Parathyroid adenoma (tissue), 2 donors: ENCODE measurements around the gene ZBTB1.
A peak's percentile ranks its signal among the peaks of the same experiment; 100 is the strongest.

ENCODE experiments used
- H2AFZ ChIP-seq: fragments of 300-600 bp; sonication (generic); one replicate; pipeline ENCODE4 v1.7.0; 2017; ENCODE audit warnings: antibody characterized with exemption, mild to moderate bottlenecking
- H3K27ac ChIP-seq: fragments of 300-600 bp; sonication (generic); one replicate; pipeline ENCODE4 v1.7.0; 2017
- H3K27me3 ChIP-seq: fragments of 300-600 bp; sonication (generic); one replicate; pipeline ENCODE4 v1.7.0; 2017; ENCODE audit warnings: low read length; ENCODE audit not compliant: control insufficient read depth, insufficient read depth
- H3K36me3 ChIP-seq: fragments of 300-600 bp; sonication (generic); one replicate; pipeline ENCODE4 v1.7.0; 2017; ENCODE audit warnings: low read length; ENCODE audit not compliant: control insufficient read depth, insufficient read depth
- H3K4me1 ChIP-seq: fragments of 300-600 bp; sonication (generic); one replicate; pipeline ENCODE4 v1.7.0; 2017; ENCODE audit warnings: control low read depth
- H3K4me2 ChIP-seq: fragments of 300-600 bp; sonication (generic); one replicate; pipeline ENCODE4 v1.7.0; 2017; ENCODE audit warnings: low read length
- H3K4me3 ChIP-seq: fragments of 300-600 bp; sonication (generic); one replicate; pipeline ENCODE4 v1.7.0; 2017; ENCODE audit warnings: low read depth, low read length
- H3K79me2 ChIP-seq: fragments of 300-600 bp; sonication (generic); one replicate; pipeline ENCODE4 v1.7.0; 2017; ENCODE audit warnings: control low read depth
- H3K9ac ChIP-seq: fragments of 300-600 bp; sonication (generic); one replicate; pipeline ENCODE4 v1.7.0; 2017; ENCODE audit warnings: mild to moderate bottlenecking
- H3K9me3 ChIP-seq: fragments of 300-600 bp; sonication (generic); one replicate; pipeline ENCODE4 v1.7.0; 2017; ENCODE audit warnings: low read length; ENCODE audit not compliant: control insufficient read depth
- CTCF ChIP-seq: fragments of 300-600 bp; sonication (generic); IDR thresholded peaks from one replicate; pipeline ENCODE4 v1.7.0; 2017; ENCODE audit warnings: antibody characterized with exemption, mild to moderate bottlenecking
- donor health status: primary hyperparathyroidism.

Gene ZBTB1

GRCh38 chr14:64467101-64467500, 37.5 kb upstream of the ZBTB1 start:
- H3K27ac ChIP-seq: peak overlapping the region; percentile 25

GRCh38 chr14:64467566-64467965, 37.0 kb upstream of the ZBTB1 start:
- Histone ChIP-seq H3K9me3 (no peaks in the 10 kb centered on the region), H3K27ac (peak overlapping the region; percentile 25), H3K27me3 (no peaks in the 10 kb centered on the region), H2AFZ (no peak overlapping the region), H3K79me2 (no peaks in the 10 kb centered on the region), H3K4me2 (peak overlapping the region; percentile 22), H3K4me1 (peaks cover 9% of the 10 kb centered on the region), H3K9ac (no peak overlapping the region), H3K36me3 (no peaks in the 10 kb centered on the region), H3K4me3 (no peak overlapping the region)
- no peak for TF ChIP-seq CTCF

More at GRCh38 chr14:64467101-64467500, 37.5 kb upstream of the ZBTB1 start:
- peaks cover 9% of the 10 kb centered on the region for H3K4me1 ChIP-seq
- no peak overlapping the region for H3K4me3 ChIP-seq
- no peaks in the 10 kb centered on the region for H3K79me2 ChIP-seq
- peak overlapping the region; percentile 2 for H2AFZ ChIP-seq
- no peak overlapping the region for H3K9ac ChIP-seq
- H3K36me3 ChIP-seq: no peaks in the 10 kb centered on the region
- H3K27me3 ChIP-seq: no peaks in the 10 kb centered on the region
- no peak for TF ChIP-seq CTCF
- H3K9me3 ChIP-seq: no peaks in the 10 kb centered on the region
- no peak overlapping the region for H3K4me2 ChIP-seq

DNA sequence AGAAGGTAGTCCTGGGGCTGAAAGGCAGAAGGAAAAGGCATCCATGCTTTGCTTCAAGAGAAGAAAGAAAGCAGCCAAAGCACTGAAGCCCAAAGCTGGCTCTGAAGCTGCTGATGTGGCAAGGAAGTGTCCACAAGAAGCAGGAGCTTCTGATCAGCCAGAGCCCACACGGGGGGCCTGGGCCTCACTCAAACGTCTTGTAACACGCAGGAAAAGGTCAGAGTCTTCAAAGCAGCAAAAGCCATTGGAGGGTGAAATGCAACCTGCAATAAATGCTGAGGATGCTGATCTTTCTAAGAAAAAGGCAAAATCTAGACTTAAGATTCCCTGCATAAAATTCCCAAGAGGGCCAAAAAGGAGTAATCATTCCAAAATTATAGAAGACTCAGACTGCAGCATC, 36.1 kb upstream of the ZBTB1 start:
- Histone ChIP-seq H3K9me3 (no peaks in the 10 kb centered on the region), H3K27me3 (no peaks in the 10 kb centered on the region), H3K4me1 (peaks cover 9% of the 10 kb centered on the region), H3K36me3 (no peaks in the 10 kb centered on the region), H3K4me3 (no peak overlapping the region), H3K9ac (no peak overlapping the region), H2AFZ (peak overlapping the region; percentile 40), H3K4me2 (no peak overlapping the region), H3K79me2 (no peaks in the 10 kb centered on the region), H3K27ac (peak overlapping the region; percentile 25)
- TF ChIP-seq CTCF: no peak

DNA sequence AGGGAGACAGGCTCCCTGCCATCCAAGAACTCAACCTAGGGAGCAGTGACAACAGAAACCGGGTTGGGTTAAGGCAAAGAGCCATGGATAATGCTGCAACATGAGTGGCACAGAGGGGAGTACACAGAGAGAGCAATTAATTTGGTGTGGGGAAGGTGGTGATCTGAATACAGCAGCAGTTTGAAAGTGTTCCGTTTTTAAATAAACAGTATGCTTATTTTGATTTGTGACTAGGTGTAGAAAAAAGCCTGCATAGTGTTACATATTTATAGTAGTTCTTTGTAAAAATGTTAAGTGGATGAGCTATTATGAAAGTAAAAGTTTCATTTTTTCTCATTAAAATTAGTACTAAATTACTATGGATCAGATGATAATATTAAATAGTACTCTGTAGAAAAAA, 30.5 kb upstream of the ZBTB1 start:
- Histone ChIP-seq H3K36me3 (no peaks in the 10 kb centered on the region), H3K9ac (no peak overlapping the region), H3K9me3 (no peaks in the 10 kb centered on the region), H3K4me3 (no peak overlapping the region), H3K27ac (no peak overlapping the region), H3K4me2 (no peak overlapping the region), H3K4me1 (no peaks in the 10 kb centered on the region), H2AFZ (no peak overlapping the region), H3K79me2 (peaks cover 3% of the 10 kb centered on the region), H3K27me3 (no peaks in the 10 kb centered on the region)
- no peak for TF ChIP-seq CTCF

DNA sequence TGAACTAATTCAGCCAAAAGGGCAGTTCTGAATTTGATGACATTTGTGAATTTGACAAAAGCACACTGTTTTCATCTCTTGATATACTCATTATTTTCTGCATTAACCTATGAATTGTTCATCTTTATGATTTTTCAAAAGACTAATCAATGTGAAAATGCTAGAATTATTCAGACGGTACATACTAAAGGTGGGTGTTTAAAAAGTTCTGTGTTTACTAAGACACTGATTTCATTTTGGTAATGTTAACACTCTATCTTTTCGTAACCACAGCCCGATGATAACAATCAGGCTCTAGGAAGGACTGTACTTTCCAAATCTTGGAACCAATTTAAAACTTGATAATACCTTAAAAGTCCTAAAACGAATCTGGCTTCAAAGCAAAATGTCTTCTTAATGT, 29.9 kb upstream of the ZBTB1 start:
- no peak overlapping the region for H3K27ac ChIP-seq
- no peak for TF ChIP-seq CTCF

More for the DNA sequence above, 29.9 kb upstream of the ZBTB1 start:
- H3K27me3 ChIP-seq: no peaks in the 10 kb centered on the region
- H3K9me3 ChIP-seq: no peaks in the 10 kb centered on the region
- no peak overlapping the region for H3K4me2 ChIP-seq
- no peaks in the 10 kb centered on the region for H3K36me3 ChIP-seq
- H2AFZ ChIP-seq: no peak overlapping the region
- H3K9ac ChIP-seq: no peak overlapping the region
- no peak overlapping the region for H3K4me3 ChIP-seq
- H3K79me2 ChIP-seq: peaks cover 3% of the 10 kb centered on the region
- H3K4me1 ChIP-seq: no peaks in the 10 kb centered on the region
